GM19468 (cell line): ENCODE measurements around the gene C5orf22.
"Not testable (repeated sequence)": the region's sequence is repeated elsewhere in the genome, so short reads cannot be mapped to it uniquely, and the experiment has no call there.

ENCODE experiments used
- ATAC-seq: cut with Tn5 transposase; IDR thresholded peaks from one replicate; pipeline ENCODE4 v1.9.1; 2021; ENCODE audit warnings: mild to moderate bottlenecking, moderate library complexity, moderate number of reproducible peaks; ENCODE audit not compliant: unreplicated experiment; ENCODE audit errors: extremely low read depth

Gene C5orf22

GRCh38 chr5:31551878-31552277 is 19.8 kb downstream of the C5orf22 start:
- ATAC-seq = no peak

GRCh38 chr5:31553863-31554262 is 21.8 kb downstream of the C5orf22 start:
- no peak for ATAC-seq

- ATAC-seq = no peak
Measured at GRCh38 chr5:31554552-31554951, 22.5 kb downstream of the C5orf22 start.

- no peak for ATAC-seq
Measured at GRCh38 chr5:31556461-31556860, 24.4 kb downstream of the C5orf22 start.

GRCh38 chr5:31559942-31560341 is 27.8 kb downstream of the C5orf22 start:
- ATAC-seq = no peak

GRCh38 chr5:31561946-31562345 is 29.8 kb downstream of the C5orf22 start:
- no peak for ATAC-seq

GRCh38 chr5:31563216-31563615 is 31.1 kb downstream of the C5orf22 start:
- no peak for ATAC-seq

GRCh38 chr5:31566362-31566761 is 34.3 kb downstream of the C5orf22 start:
- ATAC-seq = not testable (repeated sequence)

GRCh38 chr5:31568302-31568835 is 36.3 kb downstream of the C5orf22 start:
- no peak for ATAC-seq

GRCh38 chr5:31569068-31569467 is 37.0 kb downstream of the C5orf22 start:
- no peak for ATAC-seq

- no peak for ATAC-seq
Measured at GRCh38 chr5:31573494-31574142, 41.5 kb downstream of the C5orf22 start.

- no peak for ATAC-seq
Measured at GRCh38 chr5:31574772-31575171, 42.7 kb downstream of the C5orf22 start.

- no peak for ATAC-seq
Measured at GRCh38 chr5:31577438-31577837, 45.3 kb downstream of the C5orf22 start.

- ATAC-seq = no peak
Measured at GRCh38 chr5:31579558-31579957, 47.5 kb downstream of the C5orf22 start.

- no peak for ATAC-seq
Measured at GRCh38 chr5:31581498-31582099, 49.5 kb downstream of the C5orf22 start.

- no peak for ATAC-seq
Measured at GRCh38 chr5:31583129-31583528, 51.0 kb downstream of the C5orf22 start.

GRCh38 chr5:31585166-31585894 is 53.2 kb downstream of the C5orf22 start:
- no peak for ATAC-seq

GRCh38 chr5:31585895-31586270 is 53.8 kb downstream of the C5orf22 start:
- ATAC-seq = no peak

GRCh38 chr5:31587546-31587945 is 55.4 kb downstream of the C5orf22 start:
- ATAC-seq = no peak

- no peak for ATAC-seq
Measured at GRCh38 chr5:31593665-31594064, 61.6 kb downstream of the C5orf22 start.

GRCh38 chr5:31596354-31596753 is 64.3 kb downstream of the C5orf22 start:
- ATAC-seq = no peak
